Sigmoid colon (tissue), 7 donors: ENCODE data around the gene SLC2A4. TPM values are rescaled to one million over a fixed set of nuclear protein-coding genes. Genes with fewer than 3 reads are reported as not detected.

Experiments used
- DNase-seq: peaks from one replicate; pipeline ENCODE4 v3.0.0-alpha.2; 2019
- H3K27ac ChIP-seq, 4 donors: fragments of 200-600 bp; sonication (generic); one replicate each; pipeline ENCODE4 v1.5.1; 2016 to 2019; ENCODE audit warnings: mild to moderate bottlenecking in 1 of 4
- H3K27me3 ChIP-seq, 3 donors: fragments of 200-600 bp; sonication (generic); one replicate each; pipeline ENCODE4 v1.5.1; 2019; ENCODE audit warnings: mild to moderate bottlenecking in 1 of 3
- H3K36me3 ChIP-seq, 4 donors: fragments of 200-600 bp; sonication (generic); one replicate each; pipeline ENCODE4 v1.5.1; 2016 to 2019
- H3K4me1 ChIP-seq, 4 donors: fragments of 200-600 bp; sonication (generic); one replicate each; pipeline ENCODE4 v1.5.1; 2017 to 2019
- H3K4me3 ChIP-seq, 4 donors: fragments of 200-600 bp; sonication (generic); one replicate each; pipeline ENCODE4 v1.5.1; 2017 to 2019; ENCODE audit warnings: mild to moderate bottlenecking in 2 of 4, moderate library complexity in 1 of 4
- H3K9me3 ChIP-seq, 4 donors: fragments of 200-600 bp in 3 of 4; sonication (generic) in 3 of 4; one replicate each; pipeline versions ENCODE4 v1.5.1 to v1.6.1; 2013 to 2019
- CTCF ChIP-seq, 4 experiments: fragments of 450-650 bp in 3 of 4; fragments of 200-600 bp in 1 of 4; IDR thresholded peaks; one replicate each; pipeline ENCODE4 v1.5.1; 2016 to 2019; ENCODE audit warnings: antibody characterized with exemption in 4 of 4, mild to moderate bottlenecking in 3 of 4, moderate library complexity in 2 of 4
- EP300 ChIP-seq, 4 donors: sonication (generic); formaldehyde crosslinking; IDR thresholded peaks; one replicate each; pipeline ENCODE4 v1.6.1; 2017; ENCODE audit warnings: antibody characterized with exemption in 4 of 4
- POLR2A ChIP-seq, 2 donors: fragments of 450-650 bp; IDR thresholded peaks; one replicate each; pipeline ENCODE4 v1.6.1; 2016; ENCODE audit warnings: antibody characterized with exemption in 2 of 2, mild to moderate bottlenecking in 2 of 2, moderate library complexity in 2 of 2
- POLR2AphosphoS5 ChIP-seq, 4 donors: sonication (generic); formaldehyde crosslinking; IDR thresholded peaks; one replicate each; pipeline ENCODE4 v1.6.1; 2017; ENCODE audit warnings: antibody characterized with exemption in 4 of 4
- WGBS, 2 donors: extraction: QIAGEN DNeasy Blood & Tissue Kit; methylation state at CpG; one replicate each; pipeline ENCODE4 v1.1.7; 2013; 5-methylcytosine and 5-hydroxymethylcytosine counted together
- intact Hi-C: fragments of 100-400 bp; cut with DNase I; formaldehyde crosslinking; loops from one replicate; pipeline ENCODE4 v1.15.1; 2023
- polyA plus RNA-seq, 3 donors: library from polyadenylated mRNA; stranded (reverse); fragments of 200-250 nt; gene quantifications; one replicate each; pipeline ENCODE4 v1.2.3, GENCODE V29; 2013
- total RNA-seq, 4 donors: library from RNA; depleted of rRNA; stranded (reverse); fragments of >200 nt; gene quantifications; one replicate each; pipeline ENCODE4 v1.1.0, GENCODE V29; 2016
- donor health status: healthy with polysubstance abuse.
- donor health status: Bipolar disorder and iron deficiency.
- donor health status: healthy.

The SLC2A4 gene
- total and polyA plus RNA-seq, 7 donors, result 0.60 to 127 (median 72.9) TPM

- no peak for TF ChIP-seq POLR2A (IDR thresholded peaks at IDR 0.05)
- TF ChIP-seq CTCF (IDR thresholded peaks at IDR 0.05), result no peak
- TF ChIP-seq POLR2AphosphoS5 (IDR thresholded peaks at IDR 0.05), result no peak
- Histone ChIP-seq H3K4me1 (peaks cover 0 to 40% (median 31%) of the 10 kb centered on the region in 4 donors), H3K36me3 (peaks cover 28 to 36% (median 30%) of the 10 kb centered on the region in 4 donors), H3K4me3 (peak overlapping the region; percentile 66 to 100 (median 96)), H3K9me3 (no peaks in the 10 kb centered on the region), H3K27me3 (no peaks in the 10 kb centered on the region), H3K27ac (peak overlapping the region; percentile 99 to 100 (median 100))
- WGBS, 2 donors, result 1% methylated on average over 104 of the region's 104 CpGs
- DNase-seq, result no peak
- intact Hi-C loops, result loop anchor here (1.0 to 5.0 kb wide), 4 partner anchors 21 to 264 kb away; partner anchors contain the start of genes GABARAP, NEURL4, POLR2A and SLC35G6
Measured at GRCh38 chr17:7307686-7308624, 26.4 kb downstream of the SLC2A4 start.

GRCh38 chr17:7308625-7309433, 27.3 kb downstream of the SLC2A4 start:
- no peaks in the 10 kb centered on the region for H3K27me3 ChIP-seq
- H3K36me3 ChIP-seq, result peaks cover 36 to 45% (median 38%) of the 10 kb centered on the region in 4 donors
- peak; percentile 89 for DNase-seq
- H3K9me3 ChIP-seq, result no peaks in the 10 kb centered on the region
- H3K4me1 ChIP-seq, result peaks cover 0 to 48% (median 40%) of the 10 kb centered on the region in 4 donors
- peak overlapping the region; percentile 66 to 100 (median 96) for H3K4me3 ChIP-seq
- intact Hi-C loops, result loop anchor here (5.0 kb wide), 3 partner anchors 67 to 263 kb away; partner anchors contain the start of genes GABARAP, POLR2A and SLC35G6
- 0 to 1% methylated on average over 14 of the region's 14 CpGs for WGBS, 2 donors
- TF ChIP-seq POLR2A (IDR thresholded peaks at IDR 0.05) (peak in 1 of 2 donors; percentile 50), POLR2AphosphoS5 (IDR thresholded peaks at IDR 0.05) (peak; percentile 28 to 69 (median 42)), CTCF (IDR thresholded peaks at IDR 0.05) (no peak), EP300 (IDR thresholded peaks at IDR 0.05) (no peak)
- H3K27ac ChIP-seq, result peak overlapping the region; percentile 99 to 100 (median 100)

DNA sequence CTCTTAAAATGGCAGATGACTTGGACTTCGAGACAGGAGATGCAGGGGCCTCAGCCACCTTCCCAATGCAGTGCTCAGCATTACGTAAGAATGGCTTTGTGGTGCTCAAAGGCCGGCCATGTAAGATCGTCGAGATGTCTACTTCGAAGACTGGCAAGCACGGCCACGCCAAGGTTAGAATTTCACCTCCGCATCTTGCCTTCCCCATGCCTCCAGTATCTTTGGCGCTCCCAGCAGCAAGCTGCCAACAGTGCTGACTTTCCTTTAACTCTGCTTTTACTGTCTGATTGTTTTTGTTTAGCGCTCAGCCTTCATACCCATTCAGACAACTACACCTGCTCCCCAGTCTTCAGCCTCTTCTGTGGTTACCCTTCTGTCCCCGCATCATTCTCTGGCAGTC, 28.1 kb downstream of the SLC2A4 start:
- peaks cover 0 to 56% (median 48%) of the 10 kb centered on the region in 4 donors for H3K4me1 ChIP-seq
- TF ChIP-seq POLR2AphosphoS5 (IDR thresholded peaks at IDR 0.05) (no peak), POLR2A (IDR thresholded peaks at IDR 0.05) (no peak), EP300 (IDR thresholded peaks at IDR 0.05) (no peak), CTCF (IDR thresholded peaks at IDR 0.05) (no peak)
- intact Hi-C loops, result loop anchor here (5.0 to 10.0 kb wide), 4 partner anchors 67 to 825 kb away; partner anchors contain the start of genes GABARAP, POLR2A and SLC35G6
- no peaks in the 10 kb centered on the region for H3K27me3 ChIP-seq
- H3K36me3 ChIP-seq, result peaks cover 39 to 47% (median 39%) of the 10 kb centered on the region in 4 donors
- peak overlapping the region in 1 of 4 donors; percentile 91 for H3K4me3 ChIP-seq
- H3K9me3 ChIP-seq, result no peaks in the 10 kb centered on the region
- H3K27ac ChIP-seq, result peak overlapping the region; percentile 99 to 100 (median 100)
- DNase-seq, result no peak
- WGBS, 2 donors, result 77 to 86% methylated on average over 12 of the region's 12 CpGs

- Histone ChIP-seq H3K36me3 (peaks cover 39 to 51% (median 42%) of the 10 kb centered on the region in 4 donors), H3K27me3 (no peaks in the 10 kb centered on the region), H3K4me3 (no peak overlapping the region), H3K9me3 (no peaks in the 10 kb centered on the region), H3K27ac (peak overlapping the region in 1 of 4 donors; percentile 11), H3K4me1 (peaks cover 0 to 61% (median 56%) of the 10 kb centered on the region in 4 donors)
- no peak for DNase-seq
- TF ChIP-seq EP300 (IDR thresholded peaks at IDR 0.05) (no peak), CTCF (IDR thresholded peaks at IDR 0.05) (no peak), POLR2AphosphoS5 (IDR thresholded peaks at IDR 0.05) (no peak), POLR2A (IDR thresholded peaks at IDR 0.05) (no peak)
- intact Hi-C loops, result loop anchor here (10.0 kb wide), 1 partner anchor 824 kb away; no protein-coding TSS in a partner anchor
- WGBS, 2 donors, result 77 to 88% methylated on average over 7 of the region's 7 CpGs
Measured at GRCh38 chr17:7311110-7311705, 29.7 kb downstream of the SLC2A4 start.
